Kidney (tissue), 14 donors: ENCODE data around the gene BUB1B. TPM values are rescaled to one million over a fixed set of nuclear protein-coding genes. Genes with fewer than 3 reads are reported as not detected.
A peak's percentile ranks its signal among the peaks of the same experiment; 100 is the strongest.

Source experiments
- DNase-seq, 5 donors: peaks; one replicate each; pipeline ENCODE4 v3.0.0-alpha.2; 2013 to 2020
- FAIRE-seq: peaks from 2 replicates; lab custom pipeline; 2012; peaks lifted over from hg19 to GRCh38; lab: Jason Lieb, UNC
- H3K27ac ChIP-seq, 2 donors: one replicate each; pipeline ENCODE4 v1.7.0; 2013; ENCODE audit warnings: low read depth in 2 of 2, low read length in 2 of 2, inconsistent platforms in 1 of 2
- H3K27me3 ChIP-seq: one replicate; pipeline ENCODE4 v1.7.1; 2013; ENCODE audit warnings: low read length, inconsistent platforms; ENCODE audit not compliant: control insufficient read depth, insufficient read depth
- H3K36me3 ChIP-seq, 3 donors: one replicate each; pipeline versions ENCODE4 v1.7.0 to v1.7.1; 2013; ENCODE audit warnings: low read length in 3 of 3, control low read depth in 1 of 3, inconsistent platforms in 1 of 3; ENCODE audit not compliant: insufficient read depth in 3 of 3, control insufficient read depth in 2 of 3
- H3K4me1 ChIP-seq, 3 donors: one replicate each; pipeline versions ENCODE4 v1.7.0 to v1.7.1; 2013; ENCODE audit warnings: low read length in 3 of 3, inconsistent platforms in 1 of 3, low read depth in 1 of 3; ENCODE audit not compliant: control insufficient read depth in 2 of 3, insufficient read depth in 2 of 3
- H3K4me3 ChIP-seq, 3 donors: one replicate each; pipeline versions ENCODE4 v1.7.0 to v1.8.1; 2013; ENCODE audit warnings: low read length in 3 of 3, control low read depth in 1 of 3, inconsistent platforms in 1 of 3
- H3K9ac ChIP-seq, 3 donors: one replicate each; pipeline versions ENCODE4 v1.7.0 to v1.7.1; 2013; ENCODE audit warnings: low read length in 3 of 3, control low read depth in 1 of 3, inconsistent platforms in 1 of 3
- H3K9me3 ChIP-seq, 3 donors: one replicate each; pipeline versions ENCODE4 v1.7.0 to v1.7.1; 2013; ENCODE audit warnings: low read length in 3 of 3, control low read depth in 1 of 3, inconsistent platforms in 1 of 3; ENCODE audit not compliant: control insufficient read depth in 2 of 3, insufficient read depth in 1 of 3
- CTCF ChIP-seq: IDR thresholded peaks from 3 replicates; pipeline ENCODE4 v1.5.1; 2012; ENCODE audit warnings: mild to moderate bottlenecking, moderate library complexity, borderline replicate concordance; ENCODE audit not compliant: insufficient read depth; ENCODE audit errors: extremely low read depth
- intact Hi-C: fragments of 100-400 bp; cut with DNase I; formaldehyde crosslinking; loops from one replicate; pipeline ENCODE4 v1.11.1; 2022
- polyA plus RNA-seq: library from polyadenylated mRNA; stranded (reverse); fragments of 350-450 nt; fragmentation: Illumina TruSeq; extraction: RNeasy Lipid Tissue Mini Kit (QIAGEN cat#74804); gene quantifications from one replicate; pipeline ENCODE4 v1.2.3, GENCODE V29; 2014; ENCODE audit warnings: low read depth, low replicate concordance; ENCODE audit not compliant: insufficient read depth
- total RNA-seq: library from RNA; stranded (reverse); fragmentation: NEBNext Ultra II Directional; extraction: Animal tissue kit (Norgen Biotek cat#: 25700); gene quantifications from one replicate; pipeline ENCODE4 v1.2.1, GENCODE V29; 2021
- donor health status: control.
- donor health status: control.
- donor health status: control.
- donor health status: control.
- donor health status: control.
- donor health status: DM: yes; HTN: yes; CAD: no.
- donor health status: Normal renal cell carcinoma (clear cell type).

BUB1B gene
- total and polyA plus RNA-seq, 2 donors from 2014 or later, result 0.69 to 0.94 TPM

GRCh38 chr15:40252438-40253166 lies 91.7 kb downstream of the BUB1B start:
- no peak for TF ChIP-seq CTCF

GRCh38 chr15:40253167-40253790 lies 92.4 kb downstream of the BUB1B start:
- H3K27me3 ChIP-seq, result peaks cover 6% of the 10 kb centered on the region
- TF ChIP-seq CTCF, result no peak
- H3K27ac ChIP-seq, result peak overlapping the region in 1 of 2 donors; percentile 57
- H3K9ac ChIP-seq, result peak overlapping the region in 2 of 3 donors; percentile 9 to 51
- H3K9me3 ChIP-seq, result no peaks in the 10 kb centered on the region
- no peaks in the 10 kb centered on the region for H3K36me3 ChIP-seq
- DNase-seq (peak in 1 of 5 donors; percentile 72), FAIRE-seq (no peak)
- peak overlapping the region in 2 of 3 donors; percentile 18 to 51 for H3K4me3 ChIP-seq
- peaks cover 0 to 8% (median 0%) of the 10 kb centered on the region in 3 donors for H3K4me1 ChIP-seq
- intact Hi-C loops, result no loop called here

More at GRCh38 chr15:40252438-40253166, 91.7 kb downstream of the BUB1B start:
- no peaks in the 10 kb centered on the region for H3K9me3 ChIP-seq
- H3K27me3 ChIP-seq, result peaks cover 6% of the 10 kb centered on the region
- H3K4me1 ChIP-seq, result peaks cover 0 to 8% (median 0%) of the 10 kb centered on the region in 3 donors
- FAIRE-seq (no peak), DNase-seq (peak in 4 of 5 donors; percentile 35 to 84 (median 48))
- H3K4me3 ChIP-seq, result peak overlapping the region in 2 of 3 donors; percentile 18 to 51
- H3K27ac ChIP-seq, result peak overlapping the region; percentile 32 to 57
- H3K9ac ChIP-seq, result peak overlapping the region in 2 of 3 donors; percentile 5 to 51
- no peaks in the 10 kb centered on the region for H3K36me3 ChIP-seq
- intact Hi-C loops, result no loop called here

- no peak for FAIRE-seq
- H3K27ac ChIP-seq, result no peak overlapping the region
- no peak overlapping the region for H3K4me3 ChIP-seq
- peak in 1 of 5 donors; percentile 38 for DNase-seq
- H3K9ac ChIP-seq, result no peak overlapping the region
- intact Hi-C loops, result no loop called here
- H3K27me3 ChIP-seq, result peaks cover 6% of the 10 kb centered on the region
- H3K9me3 ChIP-seq, result no peaks in the 10 kb centered on the region
- no peaks in the 10 kb centered on the region for H3K36me3 ChIP-seq
- H3K4me1 ChIP-seq, result peaks cover 0 to 10% (median 0%) of the 10 kb centered on the region in 3 donors
- TF ChIP-seq CTCF, result no peak
Observed at GRCh38 chr15:40254452-40254851, 93.6 kb downstream of the BUB1B start.
